GM12878 (cell line): ENCODE results near the gene INCA1. TPM values are rescaled to one million over a fixed set of nuclear protein-coding genes. Genes with fewer than 3 reads are reported as not detected.

ENCODE experiments used
- CHD2 ChIP-seq: IDR thresholded peaks from 2 replicates; pipeline ENCODE4 v1.6.1; 2011; ENCODE audit warnings: low read depth, low read length, improper control_type of control experiment, borderline replicate concordance
- DPF2 ChIP-seq: fragments of 450-650 bp; IDR thresholded peaks from 2 replicates; pipeline ENCODE4 v1.6.1; 2017; ENCODE audit warnings: mild to moderate bottlenecking
- EP300 ChIP-seq, 2 experiments: fragments of 150-350 bp in 1 of 2; IDR thresholded peaks; 2 replicates each; pipeline ENCODE4 v1.6.1; 2011 to 2012; ENCODE audit warnings: low read depth in 2 of 2, low read length in 2 of 2, borderline replicate concordance in 1 of 2, improper control_type of control experiment in 1 of 2, inconsistent platforms in 1 of 2; ENCODE audit not compliant: control insufficient read depth in 1 of 2
- HDAC2 ChIP-seq: fragments of 200-600 bp; sonication (generic); IDR thresholded peaks from 2 replicates; pipeline ENCODE4 v1.6.1; 2017
- KDM1A ChIP-seq: fragments of 200-600 bp; sonication (generic); IDR thresholded peaks from 2 replicates; pipeline ENCODE4 v1.6.1; 2016; ENCODE audit warnings: borderline replicate concordance
- MYB ChIP-seq: fragments of 150-350 bp; IDR thresholded peaks from 2 replicates; pipeline ENCODE4 v1.6.1; 2014; ENCODE audit warnings: mild to moderate bottlenecking, low read depth, low read length, borderline replicate concordance
- NRF1 ChIP-seq: conservative IDR thresholded peaks from 2 replicates; pipeline ENCODE4 v1.6.1; 2011; ENCODE audit warnings: mild to moderate bottlenecking, low read depth, low read length, improper control_type of control experiment
- PAX8 ChIP-seq: fragments of 450-650 bp; IDR thresholded peaks from 2 replicates; pipeline ENCODE4 v1.6.1; 2017; ENCODE audit warnings: mild to moderate bottlenecking, moderate library complexity
- POLR2A ChIP-seq: IDR thresholded peaks from 2 replicates; pipeline ENCODE4 v1.6.1; 2011; ENCODE audit warnings: low read depth, mild to moderate bottlenecking, low read length
- RAD21 ChIP-seq: IDR thresholded peaks from 2 replicates; pipeline ENCODE4 v1.6.1; 2011; ENCODE audit warnings: mild to moderate bottlenecking, low read depth, low read length, moderate library complexity; ENCODE audit not compliant: insufficient read depth
- RUNX3 ChIP-seq: IDR thresholded peaks from 2 replicates; pipeline ENCODE4 v1.6.1; 2012; ENCODE audit warnings: low read length, inconsistent platforms
- SIX5 ChIP-seq: IDR thresholded peaks from 2 replicates; pipeline ENCODE4 v1.6.1; 2011; ENCODE audit warnings: mild to moderate bottlenecking, low read depth, low read length, moderate library complexity; ENCODE audit not compliant: severe bottlenecking
- SPI1 ChIP-seq: IDR thresholded peaks from 2 replicates; pipeline ENCODE4 v1.6.1; 2011; ENCODE audit warnings: low read depth, mild to moderate bottlenecking, low read length, moderate library complexity, borderline replicate concordance; ENCODE audit not compliant: insufficient read depth
- STAT1 ChIP-seq: fragments of 450-650 bp; conservative IDR thresholded peaks from 2 replicates; pipeline ENCODE4 v1.6.1; 2014; ENCODE audit warnings: antibody characterized with exemption, mild to moderate bottlenecking
- STAT3 ChIP-seq: IDR thresholded peaks from 2 replicates; pipeline ENCODE4 v1.6.1; 2011; ENCODE audit warnings: low read depth, low read length, improper control_type of control experiment
- TARDBP ChIP-seq: IDR thresholded peaks from 2 replicates; pipeline ENCODE4 v1.6.1; 2016; ENCODE audit warnings: borderline replicate concordance
- ZNF622 ChIP-seq: fragments of 450-650 bp; IDR thresholded peaks from 2 replicates; pipeline ENCODE4 v1.6.1; 2017; ENCODE audit warnings: mild to moderate bottlenecking, inconsistent platforms
- ZSCAN29 ChIP-seq: fragments of 450-650 bp; IDR thresholded peaks from 2 replicates; pipeline ENCODE4 v1.6.1; 2017; ENCODE audit warnings: mild to moderate bottlenecking, moderate library complexity
- polyA plus RNA-seq, 11 experiments: library from polyadenylated mRNA; depleted of rRNA in 4 of 11; unstranded in 6 of 11; stranded (reverse) in 5 of 11; fragments of >200 nt; fragmentation: Nextera tagmentation in 4 of 11; fragmentation: Illumina TruSeq in 1 of 11; extraction: Ambion mirVana in 4 of 11; extraction: Trizol in 1 of 11; gene quantifications; 1 replicate in 1 of 11; 2 replicates in 10 of 11; pipeline versions ENCODE4 v1.2.1 to v1.2.3, GENCODE V29; 2011 to 2016; ENCODE audit warnings: inconsistent platforms in 2 of 11, missing spikeins in 2 of 11, low read depth in 1 of 11
- total RNA-seq, 4 experiments: library from RNA; depleted of rRNA in 3 of 4; stranded (reverse); fragments of >200 nt in 3 of 4; fragmentation: Illumina TruSeq in 1 of 4; extraction: Trizol in 1 of 4; gene quantifications; 2 replicates each; pipeline versions ENCODE4 v1.2.1 to v1.2.3, GENCODE V29; 2013 to 2021
- TF ChIP-seq, protein P1 (sequence below): fragments of 150-350 bp; IDR thresholded peaks from 2 replicates; pipeline ENCODE4 v1.6.1; 2016; ENCODE audit warnings: low read depth, low read length
- TF ChIP-seq, protein P2 (sequence below): fragments of 450-650 bp; IDR thresholded peaks from 2 replicates; pipeline ENCODE4 v1.6.1; 2017; ENCODE audit warnings: borderline replicate concordance
- TF ChIP-seq, protein P3 (sequence below): fragments of 450-650 bp; IDR thresholded peaks from 2 replicates; pipeline ENCODE4 v1.6.1; 2014; ENCODE audit warnings: mild to moderate bottlenecking
- TF ChIP-seq, protein P4 (sequence below): IDR thresholded peaks from 2 replicates; pipeline ENCODE4 v1.6.1; 2011; ENCODE audit warnings: low read depth, mild to moderate bottlenecking, low read length, moderate library complexity, borderline replicate concordance; ENCODE audit errors: extremely low read depth
- TF ChIP-seq, protein P5 (sequence below): IDR thresholded peaks from 2 replicates; pipeline ENCODE4 v1.6.1; 2012; ENCODE audit warnings: low read depth, low read length, improper control_type of control experiment

INCA1 gene
- total and polyA plus RNA-seq, 10 of the 15 experiments (the other 5 are each of a cell fraction or from before 2014, with no cell fraction given) = 0.19 to 1.8 (median 0.45) TPM

DNA sequence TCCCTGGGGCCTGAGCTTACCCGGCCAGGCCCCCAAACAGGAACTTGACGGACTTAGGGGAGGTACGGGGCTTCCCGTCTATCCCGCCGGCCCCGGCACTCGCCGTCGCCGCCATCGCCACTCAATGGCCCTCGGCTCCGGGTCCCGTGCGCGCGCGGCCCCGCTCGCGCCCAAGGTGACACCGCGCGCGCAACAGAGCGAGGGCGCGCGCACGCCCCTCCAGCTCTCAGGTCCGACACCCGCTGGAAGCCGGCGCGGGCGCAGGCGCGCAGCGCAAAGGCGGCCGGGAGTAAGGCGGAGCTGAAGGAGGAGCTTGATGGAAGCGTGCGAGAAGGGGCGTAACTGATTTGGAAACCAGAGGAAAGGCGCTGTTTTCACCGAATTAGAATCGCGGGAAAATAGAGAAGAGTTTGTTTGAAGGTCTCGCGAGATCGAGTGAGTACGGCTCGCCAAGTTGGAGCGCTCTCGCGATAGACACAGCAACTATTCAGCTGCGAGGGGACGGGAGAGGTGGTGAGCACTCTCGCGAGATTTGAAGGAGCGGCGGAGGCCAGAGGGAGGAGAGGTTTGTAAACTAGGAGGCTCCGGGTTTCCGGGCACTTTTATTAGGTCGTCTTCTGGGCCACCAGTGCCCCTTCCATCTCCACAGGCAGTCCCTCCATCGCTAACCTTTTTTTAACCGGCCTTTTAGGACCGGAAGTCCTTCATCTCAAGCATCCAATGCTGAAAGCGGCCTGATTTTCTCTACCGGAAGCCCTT, 57.3 kb downstream of the INCA1 start, which contains the start of the genes RNF167 and SLC25A11 (continued):
- no peak for TF ChIP-seq KDM1A
- TF ChIP-seq EP300 (IDR thresholded peaks at IDR 0.05; ENCODE audit: borderline replicate concordance in 1 of 2, control insufficient read depth in 1 of 2, low read depth in 2 of 2, low read length in 2 of 2) = no peak
- TF ChIP-seq, protein P1, sequence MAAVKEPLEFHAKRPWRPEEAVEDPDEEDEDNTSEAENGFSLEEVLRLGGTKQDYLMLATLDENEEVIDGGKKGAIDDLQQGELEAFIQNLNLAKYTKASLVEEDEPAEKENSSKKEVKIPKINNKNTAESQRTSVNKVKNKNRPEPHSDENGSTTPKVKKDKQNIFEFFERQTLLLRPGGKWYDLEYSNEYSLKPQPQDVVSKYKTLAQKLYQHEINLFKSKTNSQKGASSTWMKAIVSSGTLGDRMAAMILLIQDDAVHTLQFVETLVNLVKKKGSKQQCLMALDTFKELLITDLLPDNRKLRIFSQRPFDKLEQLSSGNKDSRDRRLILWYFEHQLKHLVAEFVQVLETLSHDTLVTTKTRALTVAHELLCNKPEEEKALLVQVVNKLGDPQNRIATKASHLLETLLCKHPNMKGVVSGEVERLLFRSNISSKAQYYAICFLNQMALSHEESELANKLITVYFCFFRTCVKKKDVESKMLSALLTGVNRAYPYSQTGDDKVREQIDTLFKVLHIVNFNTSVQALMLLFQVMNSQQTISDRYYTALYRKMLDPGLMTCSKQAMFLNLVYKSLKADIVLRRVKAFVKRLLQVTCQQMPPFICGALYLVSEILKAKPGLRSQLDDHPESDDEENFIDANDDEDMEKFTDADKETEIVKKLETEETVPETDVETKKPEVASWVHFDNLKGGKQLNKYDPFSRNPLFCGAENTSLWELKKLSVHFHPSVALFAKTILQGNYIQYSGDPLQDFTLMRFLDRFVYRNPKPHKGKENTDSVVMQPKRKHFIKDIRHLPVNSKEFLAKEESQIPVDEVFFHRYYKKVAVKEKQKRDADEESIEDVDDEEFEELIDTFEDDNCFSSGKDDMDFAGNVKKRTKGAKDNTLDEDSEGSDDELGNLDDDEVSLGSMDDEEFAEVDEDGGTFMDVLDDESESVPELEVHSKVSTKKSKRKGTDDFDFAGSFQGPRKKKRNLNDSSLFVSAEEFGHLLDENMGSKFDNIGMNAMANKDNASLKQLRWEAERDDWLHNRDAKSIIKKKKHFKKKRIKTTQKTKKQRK = no peak
- TF ChIP-seq MYB = no peak
- TF ChIP-seq DPF2 = peak; percentile 67; the same call in 1 of the 2 replicates
- no peak for TF ChIP-seq RUNX3
- 0 out of 2 replicates have a peak, but pooled peaks have one; percentile 52 for TF ChIP-seq ZSCAN29
- TF ChIP-seq PAX8 = no peak
- TF ChIP-seq STAT1 = 0 out of 2 replicates have a peak, but pooled peaks have one; percentile 35
- TF ChIP-seq, protein P2, sequence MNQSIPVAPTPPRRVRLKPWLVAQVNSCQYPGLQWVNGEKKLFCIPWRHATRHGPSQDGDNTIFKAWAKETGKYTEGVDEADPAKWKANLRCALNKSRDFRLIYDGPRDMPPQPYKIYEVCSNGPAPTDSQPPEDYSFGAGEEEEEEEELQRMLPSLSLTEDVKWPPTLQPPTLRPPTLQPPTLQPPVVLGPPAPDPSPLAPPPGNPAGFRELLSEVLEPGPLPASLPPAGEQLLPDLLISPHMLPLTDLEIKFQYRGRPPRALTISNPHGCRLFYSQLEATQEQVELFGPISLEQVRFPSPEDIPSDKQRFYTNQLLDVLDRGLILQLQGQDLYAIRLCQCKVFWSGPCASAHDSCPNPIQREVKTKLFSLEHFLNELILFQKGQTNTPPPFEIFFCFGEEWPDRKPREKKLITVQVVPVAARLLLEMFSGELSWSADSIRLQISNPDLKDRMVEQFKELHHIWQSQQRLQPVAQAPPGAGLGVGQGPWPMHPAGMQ = peak; percentile 97
- no peak for TF ChIP-seq STAT3
- TF ChIP-seq RAD21 = no peak
- TF ChIP-seq, protein P3, sequence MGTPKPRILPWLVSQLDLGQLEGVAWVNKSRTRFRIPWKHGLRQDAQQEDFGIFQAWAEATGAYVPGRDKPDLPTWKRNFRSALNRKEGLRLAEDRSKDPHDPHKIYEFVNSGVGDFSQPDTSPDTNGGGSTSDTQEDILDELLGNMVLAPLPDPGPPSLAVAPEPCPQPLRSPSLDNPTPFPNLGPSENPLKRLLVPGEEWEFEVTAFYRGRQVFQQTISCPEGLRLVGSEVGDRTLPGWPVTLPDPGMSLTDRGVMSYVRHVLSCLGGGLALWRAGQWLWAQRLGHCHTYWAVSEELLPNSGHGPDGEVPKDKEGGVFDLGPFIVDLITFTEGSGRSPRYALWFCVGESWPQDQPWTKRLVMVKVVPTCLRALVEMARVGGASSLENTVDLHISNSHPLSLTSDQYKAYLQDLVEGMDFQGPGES = no peak
- TF ChIP-seq SIX5 = peak; percentile 25
- peak; percentile 100 for TF ChIP-seq CHD2
- TF ChIP-seq, protein P4, sequence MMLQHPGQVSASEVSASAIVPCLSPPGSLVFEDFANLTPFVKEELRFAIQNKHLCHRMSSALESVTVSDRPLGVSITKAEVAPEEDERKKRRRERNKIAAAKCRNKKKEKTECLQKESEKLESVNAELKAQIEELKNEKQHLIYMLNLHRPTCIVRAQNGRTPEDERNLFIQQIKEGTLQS = no peak
- no peak for TF ChIP-seq SPI1
- TF ChIP-seq, protein P5, sequence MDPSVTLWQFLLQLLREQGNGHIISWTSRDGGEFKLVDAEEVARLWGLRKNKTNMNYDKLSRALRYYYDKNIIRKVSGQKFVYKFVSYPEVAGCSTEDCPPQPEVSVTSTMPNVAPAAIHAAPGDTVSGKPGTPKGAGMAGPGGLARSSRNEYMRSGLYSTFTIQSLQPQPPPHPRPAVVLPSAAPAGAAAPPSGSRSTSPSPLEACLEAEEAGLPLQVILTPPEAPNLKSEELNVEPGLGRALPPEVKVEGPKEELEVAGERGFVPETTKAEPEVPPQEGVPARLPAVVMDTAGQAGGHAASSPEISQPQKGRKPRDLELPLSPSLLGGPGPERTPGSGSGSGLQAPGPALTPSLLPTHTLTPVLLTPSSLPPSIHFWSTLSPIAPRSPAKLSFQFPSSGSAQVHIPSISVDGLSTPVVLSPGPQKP = 0 out of 2 replicates have a peak, but pooled peaks have one; percentile 71
- TF ChIP-seq HDAC2 = no peak
- no peak for TF ChIP-seq ZNF622
- TF ChIP-seq NRF1 = peak; percentile 87
- TF ChIP-seq POLR2A = peak; percentile 88
- TF ChIP-seq TARDBP = no peak
